ENCODE results near the gene KIFAP3. TPM values are rescaled to one million over a fixed set of nuclear protein-coding genes. Genes with fewer than 3 reads are reported as not detected.

The KIFAP3 gene
- total RNA-seq, 1 experiment from 2014 or later = 29.2 TPM

DNA sequence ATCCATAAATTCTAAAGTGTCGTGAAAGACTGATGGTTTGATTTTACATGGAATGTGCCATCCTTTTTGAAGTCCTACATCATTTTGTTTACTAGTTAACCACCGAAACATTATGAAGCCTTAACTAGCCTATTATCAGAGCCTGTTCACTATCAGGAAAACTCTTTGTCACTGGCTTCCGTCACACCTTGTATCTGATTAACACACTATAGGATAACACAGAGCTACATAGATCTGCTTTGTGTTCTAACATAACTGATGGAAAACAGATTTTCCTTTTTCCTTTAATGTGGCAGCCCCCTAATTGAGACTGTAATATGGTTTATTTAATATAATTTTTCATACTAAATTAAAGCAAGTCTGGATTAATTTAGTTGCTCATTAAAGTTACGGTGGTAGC, 106.3 kb downstream of the KIFAP3 start:
- Mint-ChIP-seq H3K27ac (ENCODE audit: low read depth, unreplicated experiment) (no peak overlapping the region), H3K4me1 (ENCODE audit: insufficient read depth, unreplicated experiment) (no peaks in the 10 kb centered on the region), H3K36me3 (ENCODE audit: insufficient read depth, unreplicated experiment) (no peaks in the 10 kb centered on the region), H3K4me3 (ENCODE audit: unreplicated experiment) (no peak overlapping the region), H3K27me3 (ENCODE audit: insufficient read depth, unreplicated experiment) (no peaks in the 10 kb centered on the region), H3K9me3 (ENCODE audit: unreplicated experiment) (no peaks in the 10 kb centered on the region)
- intact Hi-C loops (cut with micrococcal nuclease) = no loop called here
- POLR2A ChIA-PET = interaction anchor here (1.1 kb wide), 1 partner anchor 39 kb away, joined by 3 read pairs; no protein-coding TSS in a partner anchor
- CTCF ChIA-PET = interaction anchor here (0.6 to 1.4 kb wide), 3 partner anchors 203 to 1805 kb away, joined by 3 to 5 read pairs (median 3); no protein-coding TSS in a partner anchor
- DNase-seq (ENCODE audit: unreplicated experiment) = no peak
- TF ChIP-seq, protein P1, sequence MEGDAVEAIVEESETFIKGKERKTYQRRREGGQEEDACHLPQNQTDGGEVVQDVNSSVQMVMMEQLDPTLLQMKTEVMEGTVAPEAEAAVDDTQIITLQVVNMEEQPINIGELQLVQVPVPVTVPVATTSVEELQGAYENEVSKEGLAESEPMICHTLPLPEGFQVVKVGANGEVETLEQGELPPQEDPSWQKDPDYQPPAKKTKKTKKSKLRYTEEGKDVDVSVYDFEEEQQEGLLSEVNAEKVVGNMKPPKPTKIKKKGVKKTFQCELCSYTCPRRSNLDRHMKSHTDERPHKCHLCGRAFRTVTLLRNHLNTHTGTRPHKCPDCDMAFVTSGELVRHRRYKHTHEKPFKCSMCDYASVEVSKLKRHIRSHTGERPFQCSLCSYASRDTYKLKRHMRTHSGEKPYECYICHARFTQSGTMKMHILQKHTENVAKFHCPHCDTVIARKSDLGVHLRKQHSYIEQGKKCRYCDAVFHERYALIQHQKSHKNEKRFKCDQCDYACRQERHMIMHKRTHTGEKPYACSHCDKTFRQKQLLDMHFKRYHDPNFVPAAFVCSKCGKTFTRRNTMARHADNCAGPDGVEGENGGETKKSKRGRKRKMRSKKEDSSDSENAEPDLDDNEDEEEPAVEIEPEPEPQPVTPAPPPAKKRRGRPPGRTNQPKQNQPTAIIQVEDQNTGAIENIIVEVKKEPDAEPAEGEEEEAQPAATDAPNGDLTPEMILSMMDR (IDR thresholded peaks at IDR 0.05; ENCODE audit: unreplicated experiment) = no peak
- no TSS peak for BruUV-seq (replicated peaks)

DNA sequence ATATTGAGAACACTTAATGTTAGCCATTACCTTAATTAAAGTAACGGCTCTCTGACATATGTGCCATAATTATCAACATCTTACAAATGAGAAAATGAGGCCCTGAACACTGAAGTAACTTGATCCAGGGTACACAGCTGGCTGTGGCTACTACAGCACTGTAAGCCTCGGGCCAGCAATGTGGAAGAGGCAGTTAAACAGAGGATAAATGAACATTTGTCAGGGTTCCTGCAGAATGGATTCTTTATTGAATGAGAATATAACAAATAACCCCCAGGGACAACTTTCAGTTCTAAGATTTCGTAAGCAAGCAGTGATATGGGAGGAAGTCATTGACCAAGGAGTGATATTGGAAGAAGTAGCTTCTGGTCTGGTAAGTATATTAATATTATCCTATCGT, 110.3 kb downstream of the KIFAP3 start:
- POLR2A ChIA-PET = interaction anchor here (0.7 kb wide), 1 partner anchor 693 kb away, joined by 3 read pairs; no protein-coding TSS in a partner anchor
- CTCF ChIA-PET = interaction anchor here (0.6 kb wide), 1 partner anchor 171 kb away, joined by 3 read pairs; no protein-coding TSS in a partner anchor
- Mint-ChIP-seq H3K4me3 (ENCODE audit: unreplicated experiment) (no peak overlapping the region), H3K27ac (ENCODE audit: low read depth, unreplicated experiment) (no peak overlapping the region), H3K27me3 (ENCODE audit: insufficient read depth, unreplicated experiment) (no peaks in the 10 kb centered on the region), H3K9me3 (ENCODE audit: unreplicated experiment) (no peaks in the 10 kb centered on the region), H3K36me3 (ENCODE audit: insufficient read depth, unreplicated experiment) (no peaks in the 10 kb centered on the region), H3K4me1 (ENCODE audit: insufficient read depth, unreplicated experiment) (no peaks in the 10 kb centered on the region)
- BruUV-seq (replicated peaks) = no TSS peak
- DNase-seq (ENCODE audit: unreplicated experiment) = no peak
- TF ChIP-seq, protein P1 (IDR thresholded peaks at IDR 0.05; ENCODE audit: unreplicated experiment) = no peak
- intact Hi-C loops (cut with micrococcal nuclease) = no loop called here

DNA sequence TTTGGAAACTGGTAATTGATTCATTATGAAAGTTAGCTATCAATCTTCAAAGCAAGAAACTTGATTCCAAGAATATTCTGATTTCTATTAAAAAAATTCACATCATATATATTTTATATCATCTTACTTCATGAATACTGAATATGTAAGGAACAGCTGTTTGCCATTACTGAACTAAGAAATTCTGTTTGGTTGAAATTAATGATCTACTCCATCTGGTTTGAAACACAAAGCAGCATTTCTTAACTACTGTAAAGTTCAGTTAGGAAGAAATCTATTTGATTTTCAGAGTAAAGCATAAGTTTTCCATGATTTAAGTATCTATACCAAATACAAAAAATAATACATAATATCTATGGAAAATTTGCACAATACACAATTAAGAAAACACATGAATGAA, 114.8 kb downstream of the KIFAP3 start:
- POLR2A ChIA-PET = interaction anchor here (0.6 kb wide), 1 partner anchor 158 kb away, joined by 3 read pairs; no protein-coding TSS in a partner anchor
- no peak overlapping the region for H3K4me3 Mint-ChIP-seq (ENCODE audit: unreplicated experiment)
- CTCF ChIA-PET = interaction anchor here (0.7 kb wide), 1 partner anchor 969 kb away, joined by 4 read pairs; no protein-coding TSS in a partner anchor
- H3K27ac Mint-ChIP-seq (ENCODE audit: low read depth, unreplicated experiment) = no peak overlapping the region
- no peaks in the 10 kb centered on the region for H3K27me3 Mint-ChIP-seq (ENCODE audit: insufficient read depth, unreplicated experiment)
- H3K9me3 Mint-ChIP-seq (ENCODE audit: unreplicated experiment) = no peaks in the 10 kb centered on the region
- H3K4me1 Mint-ChIP-seq (ENCODE audit: insufficient read depth, unreplicated experiment) = no peaks in the 10 kb centered on the region
- peaks cover 5% of the 10 kb centered on the region for H3K36me3 Mint-ChIP-seq (ENCODE audit: insufficient read depth, unreplicated experiment)
- TF ChIP-seq, protein P1 (IDR thresholded peaks at IDR 0.05; ENCODE audit: unreplicated experiment) = no peak
- no TSS peak for BruUV-seq (replicated peaks)
- DNase-seq (ENCODE audit: unreplicated experiment) = no peak
- intact Hi-C loops (cut with micrococcal nuclease) = no loop called here

DNA sequence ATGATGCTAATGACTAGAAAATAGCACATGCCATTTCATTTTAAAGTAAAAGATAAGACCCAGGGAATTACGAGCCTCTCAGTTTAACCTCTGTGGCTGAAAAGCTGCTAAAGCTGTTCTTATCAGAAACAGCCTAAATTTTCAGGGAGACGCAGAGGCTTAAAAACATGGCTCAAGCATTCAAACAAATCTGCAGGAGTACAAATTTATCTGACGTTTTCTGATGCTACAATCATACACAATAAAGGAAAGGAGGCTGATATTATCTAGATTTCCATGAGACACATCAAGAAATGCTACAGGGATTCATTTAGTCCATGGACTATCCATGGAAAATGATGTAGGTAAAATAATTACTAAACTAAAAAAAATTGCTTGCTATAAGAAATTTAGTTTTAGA, 115.5 kb downstream of the KIFAP3 start:
- TF ChIP-seq, protein P1 (IDR thresholded peaks at IDR 0.05; ENCODE audit: unreplicated experiment) = no peak
- intact Hi-C loops (cut with micrococcal nuclease) = no loop called here
- H3K27ac Mint-ChIP-seq (ENCODE audit: low read depth, unreplicated experiment) = no peak overlapping the region
- BruUV-seq (replicated peaks) = no TSS peak
- no peaks in the 10 kb centered on the region for H3K4me1 Mint-ChIP-seq (ENCODE audit: insufficient read depth, unreplicated experiment)
- H3K4me3 Mint-ChIP-seq (ENCODE audit: unreplicated experiment) = no peak overlapping the region
- H3K36me3 Mint-ChIP-seq (ENCODE audit: insufficient read depth, unreplicated experiment) = peaks cover 5% of the 10 kb centered on the region
- ChIA-PET POLR2A (no interaction called here), CTCF (interaction anchor here (0.7 kb wide), 1 partner anchor 969 kb away, joined by 4 read pairs; no protein-coding TSS in a partner anchor)
- H3K9me3 Mint-ChIP-seq (ENCODE audit: unreplicated experiment) = no peaks in the 10 kb centered on the region
- no peak for DNase-seq (ENCODE audit: unreplicated experiment)
- no peaks in the 10 kb centered on the region for H3K27me3 Mint-ChIP-seq (ENCODE audit: insufficient read depth, unreplicated experiment)

Data from MCF 10A (cell line).